ENCODE data around the gene MPRIP.
"Not testable (repeated sequence)": the region's sequence is repeated elsewhere in the genome, so short reads cannot be mapped to it uniquely, and the experiment has no call there.

Gene MPRIP

DNA sequence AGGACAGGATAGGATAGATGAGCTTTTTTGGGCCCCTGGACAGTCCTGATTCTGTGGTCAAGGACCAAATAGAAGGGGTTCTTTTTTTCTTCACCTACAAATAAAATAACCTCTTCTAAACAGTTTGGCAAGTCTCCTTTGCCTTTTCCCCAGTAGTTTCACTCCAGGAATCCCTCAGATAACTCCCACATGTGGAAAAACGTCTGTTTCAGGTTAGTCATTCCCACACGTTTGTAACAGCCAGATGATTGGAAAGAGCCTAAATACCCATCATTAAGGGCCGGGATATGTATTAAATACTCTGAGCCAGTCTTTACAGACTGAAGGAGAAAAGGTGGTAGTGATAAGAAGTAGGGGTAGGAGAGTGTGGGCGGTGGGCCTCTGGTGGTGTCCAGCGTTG lies 105.6 kb downstream of the MPRIP start:
- no peak for DNase-seq (ENCODE audit: low read depth)

DNA sequence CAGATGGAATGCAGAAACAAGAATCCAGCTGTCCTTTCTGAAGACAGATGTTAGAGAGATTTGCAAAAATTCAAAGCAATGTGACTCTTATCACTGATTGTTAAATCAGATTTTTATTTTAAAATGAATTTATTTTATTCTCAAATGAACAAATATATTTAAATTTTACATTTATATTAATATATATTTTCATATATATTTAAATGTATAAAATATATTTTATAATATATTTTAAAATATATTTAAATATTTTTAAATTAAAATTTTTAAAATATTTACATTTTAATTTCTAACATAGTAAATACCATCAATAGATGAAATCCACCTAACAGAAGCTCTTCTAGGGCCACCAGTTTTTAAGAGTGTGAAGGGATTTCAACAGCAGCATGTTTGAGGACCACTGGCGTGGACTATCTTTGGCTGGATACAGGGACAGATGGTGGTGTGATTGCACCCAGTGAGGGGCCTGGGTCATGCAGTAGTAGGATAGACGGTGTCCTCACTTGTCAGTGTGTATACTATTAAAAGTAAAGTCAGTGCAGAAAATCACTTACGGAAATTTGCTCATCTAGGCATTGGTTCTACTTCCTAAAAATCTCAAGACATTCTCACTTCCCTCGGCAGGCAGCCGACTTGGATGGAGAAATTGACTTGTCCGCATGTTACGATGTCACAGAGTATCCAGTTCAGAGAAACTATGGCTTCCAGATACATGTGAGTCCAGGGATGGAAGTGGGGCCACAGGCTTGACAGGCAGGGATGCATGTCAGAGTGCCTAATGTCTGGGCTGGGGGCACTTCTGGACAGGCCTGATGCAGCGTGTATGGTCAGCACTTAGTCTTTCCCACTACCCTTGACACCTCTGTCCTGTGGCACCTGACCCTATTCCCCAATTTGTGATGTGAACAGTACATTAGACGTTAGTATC lies 107.5 kb downstream of the MPRIP start:
- no peak for DNase-seq (ENCODE audit: low read depth)

DNA sequence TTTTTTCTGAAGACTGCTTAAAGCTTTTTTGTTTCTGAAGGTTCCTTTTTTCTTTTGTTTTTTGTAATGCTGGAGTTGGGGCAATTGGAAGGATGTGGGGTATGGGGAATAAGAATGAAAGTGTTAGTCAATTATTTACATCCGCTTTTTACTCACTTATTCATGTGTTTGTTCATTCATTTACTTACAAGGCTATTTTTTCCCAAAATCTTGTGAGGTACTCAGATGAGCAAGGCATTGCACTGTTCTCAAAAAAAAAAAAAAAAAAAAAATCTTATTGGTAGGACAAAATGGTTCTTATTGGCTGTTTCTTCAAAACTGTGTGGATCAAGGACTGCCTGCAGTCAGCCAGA lies 108.2 kb downstream of the MPRIP start:
- DNase-seq (ENCODE audit: low read depth): no peak

DNA sequence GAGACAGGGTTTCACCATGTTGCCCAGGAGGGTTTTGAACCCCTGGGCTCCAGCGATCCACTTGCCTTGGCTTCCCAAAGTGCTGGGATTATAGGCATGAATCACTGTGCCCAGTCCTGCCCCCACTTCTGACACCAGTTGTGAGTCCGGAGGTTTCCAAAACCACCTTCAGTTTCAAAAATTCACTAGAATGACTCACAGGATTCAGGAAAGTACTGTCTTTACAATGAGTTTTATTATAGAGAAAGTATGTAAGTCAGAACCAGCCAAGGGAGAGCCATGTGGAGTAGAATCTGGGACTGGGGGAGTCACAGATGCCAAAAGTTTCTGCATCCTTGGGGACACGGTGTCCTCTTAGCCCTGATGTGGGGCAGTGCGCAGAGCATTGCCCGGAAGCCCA lies 108.8 kb downstream of the MPRIP start:
- peak; percentile 79 for DNase-seq (ENCODE audit: low read depth)

DNA sequence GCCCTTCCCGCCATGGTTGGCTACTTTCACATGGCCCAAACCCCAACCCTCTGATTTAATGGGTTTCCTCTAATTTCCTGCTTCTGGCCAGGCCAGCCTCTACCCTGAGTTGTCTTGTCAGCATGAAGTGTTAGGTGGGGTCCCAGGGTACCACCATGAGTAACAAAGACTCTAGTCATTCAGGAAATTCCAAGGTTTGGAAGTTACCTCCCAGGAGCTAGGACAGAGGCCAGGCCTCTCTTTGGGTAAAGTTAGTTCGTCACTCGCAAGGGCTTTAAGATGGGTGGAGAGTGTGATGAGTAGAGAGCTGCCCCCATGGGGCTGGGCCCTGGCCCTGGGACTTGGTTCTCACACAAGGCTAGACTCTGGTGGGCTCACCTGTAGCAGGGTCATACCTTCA lies 109.3 kb downstream of the MPRIP start:
- no peak for DNase-seq (ENCODE audit: low read depth)

DNA sequence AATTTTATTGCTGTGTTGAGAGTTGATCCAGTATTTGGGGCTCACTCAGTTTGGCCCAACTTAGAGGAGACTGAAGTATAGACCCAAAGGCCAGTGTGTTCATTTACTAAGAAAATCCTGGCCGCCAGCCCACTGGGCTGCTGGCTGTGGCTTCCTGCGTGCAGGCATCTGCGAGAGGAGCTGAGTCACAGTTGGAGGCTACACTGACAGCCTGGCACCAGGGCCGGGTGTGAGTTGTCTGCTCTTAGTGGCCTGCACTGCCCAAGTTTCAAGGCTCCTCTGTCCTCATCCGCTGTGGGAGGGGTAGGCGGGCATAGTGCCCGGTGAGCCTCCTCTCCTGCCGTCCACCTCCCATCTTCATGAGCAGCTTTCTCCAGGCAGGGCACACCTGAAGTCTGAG lies 109.7 kb downstream of the MPRIP start:
- DNase-seq (ENCODE audit: low read depth): peak; percentile 86

DNA sequence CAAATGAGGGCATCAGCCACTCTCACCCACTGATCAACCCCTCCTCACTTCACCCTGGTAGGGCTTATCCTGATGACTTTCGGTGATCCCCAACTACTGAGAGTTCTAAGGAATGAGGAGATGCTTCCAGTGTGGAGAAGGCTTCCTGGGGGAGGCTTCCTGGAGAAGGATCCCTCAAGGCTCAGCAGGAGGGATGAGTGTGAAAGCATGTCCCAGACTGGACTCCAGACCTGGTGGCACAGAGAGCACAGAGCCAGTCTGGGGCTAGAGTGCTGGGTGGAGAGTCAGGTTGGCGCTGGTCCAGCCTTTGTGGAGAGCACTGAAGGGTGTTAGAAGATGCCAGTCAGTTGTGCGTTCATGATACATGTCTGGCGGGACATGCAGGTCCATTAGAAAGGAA lies 110.1 kb downstream of the MPRIP start:
- DNase-seq (ENCODE audit: low read depth): no peak

DNA sequence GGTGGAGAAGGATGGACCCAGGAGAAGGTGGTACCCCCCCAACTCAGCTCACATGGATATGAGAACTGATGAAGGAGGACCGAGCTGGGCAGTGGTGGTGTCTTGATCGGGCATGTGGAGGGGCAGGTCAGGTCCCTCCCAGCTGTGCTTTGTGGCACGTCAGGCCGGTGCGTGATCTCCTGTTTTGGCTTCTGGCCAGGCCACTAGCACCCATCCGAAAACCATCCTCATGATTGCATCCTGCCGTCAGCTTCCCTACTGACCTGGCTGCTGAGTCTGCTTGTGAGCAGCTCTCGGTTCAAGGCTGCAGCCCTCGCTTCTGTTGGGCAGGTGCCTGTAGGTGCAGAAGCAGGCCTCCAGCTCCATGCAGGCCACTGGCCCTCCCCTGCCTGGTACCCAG lies 110.8 kb downstream of the MPRIP start:
- no peak for DNase-seq (ENCODE audit: low read depth)

DNA sequence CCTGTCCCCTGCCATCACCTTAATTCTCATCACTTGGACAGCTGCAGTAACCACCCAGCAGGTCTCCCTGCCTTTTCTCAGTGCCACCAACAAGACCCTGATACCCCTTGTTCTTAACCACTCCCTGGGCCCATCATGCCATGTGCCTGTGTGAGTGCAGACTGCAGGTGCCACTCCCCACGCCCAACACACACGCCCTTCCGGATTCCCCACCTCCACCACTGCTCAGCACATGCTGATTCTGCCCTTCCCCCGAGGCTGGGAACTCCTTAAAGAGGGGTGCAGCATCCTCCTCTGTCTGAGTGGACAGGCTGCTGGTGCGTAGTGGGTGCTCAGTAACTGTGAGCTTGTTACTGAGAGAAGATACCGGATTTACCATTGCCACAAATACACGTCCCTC lies 111.5 kb downstream of the MPRIP start:
- no peak for DNase-seq (ENCODE audit: low read depth)

DNA sequence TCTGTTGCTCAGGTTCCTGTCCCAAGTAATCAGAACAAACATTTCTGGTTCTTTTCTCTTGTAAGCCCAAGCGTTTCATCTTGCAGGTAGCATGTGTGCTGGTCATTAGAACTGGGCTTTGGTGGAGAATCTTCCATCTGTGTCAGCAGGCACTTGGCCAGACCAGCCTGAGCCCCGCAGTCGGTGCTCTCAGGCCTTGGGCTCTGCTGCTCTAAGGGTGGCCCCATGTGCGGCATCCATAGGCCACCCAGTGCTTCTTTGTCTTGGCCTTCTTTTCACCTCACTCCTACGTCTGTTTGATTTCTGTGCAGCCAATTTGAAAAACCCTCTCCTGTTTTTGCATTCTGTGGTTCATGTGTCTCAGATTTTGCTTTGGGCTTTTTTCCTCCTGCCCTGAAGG lies 112.3 kb downstream of the MPRIP start:
- no peak for DNase-seq (ENCODE audit: low read depth)

DNA sequence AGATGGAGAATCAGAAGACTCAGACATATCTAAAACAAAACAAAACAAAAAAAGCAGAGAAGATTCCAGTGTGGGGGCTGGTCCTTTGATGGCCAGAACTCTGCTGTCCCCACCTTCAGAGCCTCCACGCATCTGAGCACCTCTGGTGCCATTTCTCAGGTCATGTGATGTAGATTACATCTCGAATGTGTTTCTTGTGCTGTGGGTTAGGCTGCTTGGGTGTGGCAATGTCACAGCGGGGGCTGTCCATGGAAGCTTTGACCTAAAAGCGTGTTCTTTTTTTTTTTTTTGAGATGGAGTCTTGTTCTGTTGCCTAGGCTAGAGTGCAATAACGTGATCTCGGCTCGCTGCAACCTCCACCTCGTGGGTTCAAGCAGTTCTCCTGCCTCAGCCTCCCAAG lies 112.7 kb downstream of the MPRIP start:
- DNase-seq (ENCODE audit: low read depth): no peak

DNA sequence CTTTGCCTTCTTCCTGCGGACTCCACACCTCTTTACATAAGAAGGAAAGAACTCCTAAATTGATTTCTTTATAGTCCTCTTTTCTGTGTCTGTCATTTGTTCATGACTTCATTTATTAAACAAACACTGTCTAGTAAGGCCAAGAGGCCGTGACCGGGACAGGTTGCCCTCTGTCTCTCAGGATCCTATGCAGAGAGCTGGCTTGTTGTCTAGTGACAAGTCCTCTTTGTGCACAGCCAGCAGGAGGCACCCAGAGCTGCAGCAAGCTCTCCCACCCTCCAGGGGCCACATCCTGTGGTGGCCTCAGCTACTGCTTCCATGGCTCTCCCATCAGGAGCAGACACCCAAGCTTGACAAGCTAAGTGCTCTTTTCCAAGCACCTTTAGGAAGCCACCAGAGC lies 113.3 kb downstream of the MPRIP start:
- DNase-seq (ENCODE audit: low read depth): no peak

DNA sequence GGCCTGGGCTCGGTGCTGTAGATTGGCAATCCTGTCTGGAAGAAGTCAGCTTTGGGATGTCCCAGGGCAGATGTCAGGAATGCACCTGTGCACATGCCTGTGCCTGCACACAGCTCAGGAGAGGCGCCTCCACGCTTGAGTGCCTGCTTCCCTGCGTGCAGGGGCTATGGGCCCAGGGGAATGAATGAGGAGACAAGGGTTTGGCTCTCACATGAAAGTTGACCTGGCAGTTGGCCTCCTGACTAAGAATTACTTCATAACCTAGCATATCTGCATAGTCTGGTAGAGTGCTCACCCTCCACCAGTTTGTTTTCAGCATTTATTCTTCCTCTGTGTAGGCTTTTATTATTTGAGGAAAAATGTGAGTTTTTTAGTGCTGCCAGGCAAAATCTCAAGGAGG lies 113.8 kb downstream of the MPRIP start:
- DNase-seq (ENCODE audit: low read depth): peak; percentile 57

DNA sequence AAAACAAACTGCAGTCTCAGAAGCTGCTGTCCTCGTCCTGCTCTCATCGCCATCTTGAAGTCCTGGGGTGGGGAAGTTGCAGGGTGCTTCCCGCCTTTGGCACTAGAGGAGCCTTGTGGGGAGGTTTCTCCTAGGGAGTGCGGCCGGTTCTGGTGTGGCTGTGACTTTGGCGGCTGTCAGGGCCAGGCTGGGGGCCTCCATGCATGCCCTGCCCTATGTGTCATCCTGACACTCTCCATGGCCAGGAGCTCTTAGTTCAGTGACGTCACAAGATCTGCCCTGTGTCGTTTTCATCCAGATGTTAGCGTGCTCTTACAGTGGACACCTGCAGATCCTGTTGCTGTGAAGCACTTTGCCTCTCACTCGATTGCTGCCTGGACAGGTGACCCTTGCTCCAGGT lies 114.3 kb downstream of the MPRIP start:
- DNase-seq (ENCODE audit: low read depth): no peak

DNA sequence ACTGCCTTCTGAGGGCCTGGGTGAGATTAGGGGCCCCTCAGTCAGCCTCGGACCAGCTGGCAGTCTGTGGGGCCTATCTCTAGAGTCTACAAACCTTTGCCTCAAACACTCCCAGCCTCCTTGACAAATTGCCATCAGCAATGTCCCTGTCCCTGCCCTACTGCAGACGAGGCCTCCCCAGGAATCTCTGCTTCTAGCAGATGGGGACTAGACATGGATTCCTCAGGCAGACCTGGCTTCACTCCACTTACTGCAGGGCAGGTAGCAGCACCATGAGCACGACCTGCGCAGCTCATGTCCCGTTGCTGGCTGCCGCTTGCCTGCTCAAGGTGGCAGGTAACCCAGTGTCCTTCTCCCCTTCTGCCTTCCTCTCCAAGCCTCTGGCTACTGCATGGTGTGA lies 114.8 kb downstream of the MPRIP start:
- no peak for DNase-seq (ENCODE audit: low read depth)

DNA sequence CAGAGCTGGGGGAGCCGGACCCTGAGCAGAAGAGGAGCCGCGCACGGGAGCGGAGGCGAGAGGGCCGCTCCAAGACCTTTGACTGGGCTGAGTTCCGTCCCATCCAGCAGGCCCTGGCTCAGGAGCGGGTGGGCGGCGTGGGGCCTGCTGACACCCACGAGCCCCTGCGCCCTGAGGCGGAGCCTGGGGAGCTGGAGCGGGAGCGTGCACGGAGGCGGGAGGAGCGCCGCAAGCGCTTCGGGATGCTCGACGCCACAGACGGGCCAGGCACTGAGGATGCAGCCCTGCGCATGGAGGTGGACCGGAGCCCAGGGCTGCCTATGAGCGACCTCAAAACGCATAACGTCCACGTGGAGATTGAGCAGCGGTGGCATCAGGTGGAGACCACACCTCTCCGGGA lies 116.2 kb downstream of the MPRIP start:
- not testable (repeated sequence) for DNase-seq (ENCODE audit: low read depth)

DNA sequence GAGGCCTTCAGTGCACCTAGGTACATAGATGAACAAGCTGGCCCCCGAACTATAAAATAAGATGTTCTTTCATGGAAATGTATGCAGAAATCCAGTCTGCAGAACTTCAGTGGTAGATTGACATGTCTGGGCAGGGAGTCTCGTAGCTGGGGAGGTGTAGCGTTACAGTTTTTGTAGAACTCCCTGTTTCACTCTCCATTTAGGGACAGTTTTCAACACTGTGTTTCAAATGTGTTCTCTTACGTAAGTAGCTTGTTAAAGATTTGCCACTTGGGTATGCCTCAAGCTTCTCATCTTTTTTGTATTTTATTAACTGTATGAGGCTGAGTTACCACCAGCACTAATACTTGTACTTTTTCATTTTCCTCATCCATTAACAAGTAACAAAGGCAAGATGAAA lies 117.3 kb downstream of the MPRIP start:
- DNase-seq (ENCODE audit: low read depth): no peak

DNA sequence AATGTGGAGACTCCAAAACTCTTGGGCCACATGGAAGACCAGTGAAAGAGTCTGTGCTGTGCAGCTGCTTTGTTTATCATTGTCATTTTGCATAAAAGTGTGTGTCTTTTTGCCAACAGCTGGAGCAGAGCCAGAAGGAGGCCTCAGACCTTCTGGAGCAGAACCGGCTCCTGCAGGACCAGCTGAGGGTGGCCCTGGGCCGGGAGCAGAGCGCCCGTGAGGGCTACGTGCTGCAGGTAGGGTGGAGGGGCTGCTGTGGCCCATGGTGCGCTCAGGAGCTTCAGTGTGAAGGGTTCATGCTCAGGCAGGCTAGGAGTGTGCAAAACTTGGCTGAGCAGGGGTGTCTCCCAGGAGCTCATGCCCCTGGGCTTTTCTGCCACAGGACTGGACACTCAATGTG lies 118.9 kb downstream of the MPRIP start:
- DNase-seq (ENCODE audit: low read depth): no peak

DNA sequence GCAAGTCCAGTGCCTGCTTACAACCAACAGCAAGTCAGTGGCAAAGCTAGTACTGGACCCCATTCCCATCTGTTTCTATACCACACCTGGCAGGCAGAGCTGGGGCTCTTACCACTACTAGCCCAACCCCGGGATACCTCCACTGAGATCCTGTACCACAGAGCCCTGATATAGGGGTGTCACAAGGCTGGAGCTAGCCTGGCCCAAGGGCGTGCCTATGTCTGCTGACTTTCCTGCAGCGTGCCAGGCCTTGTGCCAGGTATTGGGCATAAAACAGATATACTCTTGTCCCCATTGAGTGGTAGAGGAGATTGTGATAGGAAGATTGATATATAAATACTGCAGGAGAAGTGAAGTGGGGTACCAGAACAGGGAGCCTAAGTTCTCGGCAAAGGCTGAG lies 119.5 kb downstream of the MPRIP start:
- DNase-seq (ENCODE audit: low read depth): no peak

DNA sequence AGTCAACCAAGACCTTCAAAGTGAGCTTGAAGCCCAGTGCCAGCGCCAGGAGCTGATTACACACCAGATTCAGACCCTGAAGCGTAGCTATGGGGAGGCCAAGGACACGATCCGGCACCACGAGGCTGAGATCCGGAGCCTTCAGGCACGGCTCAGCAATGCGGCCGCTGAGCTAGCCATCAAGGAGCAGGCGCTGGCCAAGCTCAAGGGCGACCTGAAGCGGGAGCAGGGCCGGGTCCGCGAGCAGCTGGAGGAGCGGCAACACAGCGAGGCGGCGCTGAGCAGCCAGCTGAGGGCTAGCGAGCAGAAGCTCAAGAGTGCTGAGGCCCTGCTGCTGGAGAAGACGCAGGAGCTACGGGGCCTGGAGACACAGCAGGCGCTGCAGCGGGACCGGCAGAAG lies 121.9 kb downstream of the MPRIP start:
- DNase-seq (ENCODE audit: low read depth): no peak

DNA sequence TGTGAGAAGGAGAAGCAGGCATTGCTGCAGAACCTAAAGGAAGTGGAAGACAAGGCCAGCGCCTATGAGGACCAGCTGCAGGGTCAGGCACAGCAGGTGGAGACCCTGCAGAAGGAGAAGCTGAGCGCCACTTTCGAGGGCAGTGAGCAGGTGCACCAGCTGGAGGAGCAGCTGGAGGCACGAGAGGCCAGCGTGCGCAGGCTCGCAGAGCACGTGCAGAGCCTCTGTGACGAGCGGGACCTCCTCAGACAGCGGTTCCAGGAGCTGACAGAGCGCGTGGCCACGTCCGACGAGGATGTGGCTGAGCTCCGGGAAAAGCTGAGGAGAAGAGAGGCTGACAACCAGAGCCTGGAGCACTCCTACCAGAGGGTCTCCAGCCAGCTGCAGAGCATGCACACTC lies 122.4 kb downstream of the MPRIP start:
- DNase-seq (ENCODE audit: low read depth): no peak

DNA sequence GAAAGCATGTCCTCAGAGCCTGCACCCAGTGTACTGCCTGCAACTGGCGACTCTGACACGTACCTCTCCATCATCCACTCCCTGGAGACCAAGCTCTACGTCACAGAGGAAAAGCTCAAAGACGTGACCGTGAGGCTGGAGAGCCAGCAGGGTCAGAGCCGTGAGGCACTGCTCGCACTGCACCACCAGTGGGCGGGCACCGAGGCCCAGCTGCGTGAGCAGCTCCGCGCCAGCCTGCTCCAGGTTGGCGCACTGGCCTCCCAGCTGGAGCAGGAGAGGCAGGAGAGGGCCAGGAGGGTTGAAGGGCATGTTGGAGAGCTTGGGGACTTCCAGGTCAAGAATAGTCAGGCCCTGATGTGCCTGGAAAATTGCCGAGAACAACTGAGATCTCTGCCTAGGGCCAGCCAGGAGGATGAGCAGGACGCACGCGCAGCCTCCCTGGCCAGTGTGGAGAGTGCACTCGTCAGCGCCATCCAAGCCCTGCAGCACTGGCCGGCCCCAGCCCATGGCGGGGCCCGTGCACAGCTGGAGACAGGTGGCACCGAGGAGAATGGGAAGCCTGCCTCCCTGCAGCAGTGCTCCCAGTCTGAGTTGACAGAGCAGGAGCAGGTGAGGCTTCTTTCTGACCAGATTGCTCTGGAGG lies 123.5 kb downstream of the MPRIP start:
- DNase-seq (ENCODE audit: low read depth): no peak

DNA sequence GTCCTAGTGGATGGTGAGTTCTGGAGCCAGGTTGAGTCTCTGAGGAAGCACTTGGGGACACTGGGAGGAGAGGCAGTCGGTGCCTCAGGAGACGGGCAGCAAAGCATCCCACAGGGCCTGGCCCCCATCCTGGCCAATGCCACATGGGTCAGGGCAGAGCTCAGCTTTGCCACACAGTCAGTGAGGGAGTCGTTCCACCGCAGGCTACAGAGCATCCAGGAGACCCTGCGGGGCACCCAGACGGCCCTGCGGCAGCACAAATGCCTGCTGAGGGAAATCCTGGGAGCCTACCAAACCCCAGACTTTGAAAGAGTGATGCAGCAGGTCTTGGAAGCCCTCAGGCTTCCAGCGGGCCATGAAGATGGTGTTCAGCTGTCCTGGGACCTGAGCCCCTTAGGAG lies 124.2 kb downstream of the MPRIP start:
- no peak for DNase-seq (ENCODE audit: low read depth)

DNA sequence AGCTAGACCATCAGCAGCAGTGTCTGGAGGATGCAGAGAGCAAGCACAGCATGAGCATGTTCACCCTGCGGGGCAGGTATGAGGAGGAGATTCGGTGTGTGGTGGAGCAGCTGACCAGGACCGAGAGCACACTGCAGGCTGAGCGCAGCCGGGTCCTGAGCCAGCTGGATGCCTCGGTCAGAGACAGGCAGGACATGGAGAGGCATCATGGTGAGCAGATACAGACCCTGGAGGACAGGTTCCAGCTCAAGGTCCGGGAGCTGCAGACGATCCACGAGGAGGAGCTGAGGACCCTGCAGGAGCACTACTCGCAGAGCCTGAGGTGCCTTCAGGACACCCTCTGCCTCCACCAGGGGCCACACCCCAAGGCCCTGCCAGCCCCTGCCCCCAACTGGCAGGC lies 125.1 kb downstream of the MPRIP start:
- no peak for DNase-seq (ENCODE audit: low read depth)

Measured in GM04503 (cell line).